DMS 273 (cell line): ENCODE measurements around the gene VMP1.
A peak's percentile ranks its signal among the peaks of the same experiment; 100 is the strongest.

Experiments
- DNase-seq: peaks from one replicate; lab custom pipeline; 2025; ENCODE audit not compliant: unreplicated experiment; lab: John Stamatoyannopoulos, UW

VMP1 gene

GRCh38 chr17:59707971-59708430 is 547 bp downstream of the VMP1 start:
- DNase-seq, result peak; percentile 70

DNA sequence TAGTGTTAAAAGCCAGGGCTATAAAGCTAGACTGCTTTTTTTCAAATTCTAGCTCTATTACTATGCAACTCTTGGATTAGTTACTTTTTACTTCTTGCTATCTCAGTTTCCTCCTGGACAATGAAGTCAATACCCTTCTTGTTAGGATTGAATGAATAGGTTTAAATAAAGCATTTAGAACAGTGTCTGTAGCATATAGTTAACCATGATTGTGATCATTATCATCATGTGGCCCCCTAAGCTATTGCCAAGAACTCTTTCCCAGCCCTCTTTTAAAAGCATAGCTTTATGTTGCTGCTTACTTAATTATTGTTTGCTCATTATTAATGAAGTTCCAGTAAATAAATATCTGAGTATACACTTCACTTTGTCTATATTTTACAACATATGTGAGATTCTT is 4.5 kb downstream of the VMP1 start:
- DNase-seq, result no peak

DNA sequence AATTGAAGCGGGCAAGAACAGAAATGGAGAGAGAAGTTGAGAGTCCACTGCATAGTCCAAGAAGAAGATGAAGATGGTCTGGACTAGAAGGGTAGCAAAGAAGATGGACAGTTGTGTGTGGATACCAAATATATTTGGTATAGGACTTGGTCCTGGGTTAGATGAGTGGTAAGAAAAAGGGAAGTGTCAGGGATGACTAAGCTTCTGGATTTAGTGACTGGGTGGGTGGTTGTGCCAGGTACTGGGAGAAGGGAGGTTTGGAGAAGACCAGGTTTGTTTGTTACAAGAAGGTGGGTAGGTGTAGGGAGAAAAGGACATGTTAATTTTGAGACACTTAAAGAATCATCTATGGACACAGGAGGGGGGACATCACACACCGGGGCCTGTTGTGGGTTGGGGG is 5.4 kb downstream of the VMP1 start:
- no peak for DNase-seq

DNA sequence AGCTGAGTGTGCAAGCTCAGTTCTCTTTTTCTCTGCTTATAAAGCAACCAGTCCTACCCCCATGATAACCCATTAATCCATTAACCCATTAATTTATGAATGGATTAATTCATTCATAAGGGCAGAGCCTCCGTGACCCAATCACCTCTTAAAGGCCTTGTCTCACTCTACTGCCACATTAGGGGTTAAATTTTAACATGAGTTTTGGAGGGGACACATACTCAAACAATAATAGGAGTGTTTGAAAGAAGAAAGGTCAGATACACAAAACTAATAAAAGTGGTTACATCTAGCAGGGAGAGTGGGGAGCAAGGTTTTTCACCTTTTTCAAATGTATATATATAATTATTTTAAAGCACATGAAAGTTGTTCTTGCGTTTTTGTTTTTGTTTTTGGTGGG is 6.8 kb downstream of the VMP1 start:
- DNase-seq, result no peak

- no peak for DNase-seq
Observed at GRCh38 chr17:59716427-59716826, 9.0 kb downstream of the VMP1 start.

GRCh38 chr17:59719526-59719925 is 12.1 kb downstream of the VMP1 start:
- DNase-seq, result no peak

GRCh38 chr17:59722623-59723022 is 15.2 kb downstream of the VMP1 start:
- DNase-seq, result no peak

DNA sequence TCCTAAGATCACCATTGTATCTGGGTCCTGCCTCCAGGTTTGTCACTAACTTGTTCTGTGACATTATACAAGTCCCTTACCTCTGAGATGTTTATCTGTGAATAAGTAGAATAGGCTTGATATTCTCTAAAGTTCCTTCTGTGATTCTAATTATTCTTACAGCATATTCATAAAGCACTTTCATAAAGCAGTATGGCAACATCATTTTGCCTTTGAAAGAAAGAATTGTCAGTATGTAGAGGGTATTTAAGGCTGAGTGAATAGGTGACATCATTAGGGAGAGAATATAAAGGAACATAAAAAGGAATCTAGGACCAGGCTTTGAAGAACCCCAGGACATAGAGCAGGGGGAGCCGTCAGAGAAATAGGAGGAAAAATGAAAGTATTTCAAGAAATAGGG is 15.6 kb downstream of the VMP1 start:
- DNase-seq, result no peak

DNA sequence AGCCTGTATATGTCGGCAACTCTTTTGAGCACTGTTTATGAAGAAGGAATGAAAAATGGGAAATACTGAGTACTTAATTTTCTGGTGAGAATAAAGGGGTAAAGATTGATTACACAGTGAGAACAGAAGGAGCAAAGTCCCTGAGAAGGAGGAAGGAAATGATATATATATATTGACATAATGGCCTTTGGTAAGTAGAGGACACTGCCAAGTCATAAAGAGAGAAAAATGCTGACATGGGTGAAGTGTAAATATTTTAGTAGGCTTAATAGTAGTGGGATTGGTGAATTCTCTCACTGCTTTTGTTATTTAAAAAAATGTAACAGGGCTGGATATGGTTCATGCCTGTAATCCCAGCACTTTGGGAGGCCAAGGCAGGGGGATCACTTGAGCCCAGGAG is 16.2 kb downstream of the VMP1 start:
- no peak for DNase-seq

DNA sequence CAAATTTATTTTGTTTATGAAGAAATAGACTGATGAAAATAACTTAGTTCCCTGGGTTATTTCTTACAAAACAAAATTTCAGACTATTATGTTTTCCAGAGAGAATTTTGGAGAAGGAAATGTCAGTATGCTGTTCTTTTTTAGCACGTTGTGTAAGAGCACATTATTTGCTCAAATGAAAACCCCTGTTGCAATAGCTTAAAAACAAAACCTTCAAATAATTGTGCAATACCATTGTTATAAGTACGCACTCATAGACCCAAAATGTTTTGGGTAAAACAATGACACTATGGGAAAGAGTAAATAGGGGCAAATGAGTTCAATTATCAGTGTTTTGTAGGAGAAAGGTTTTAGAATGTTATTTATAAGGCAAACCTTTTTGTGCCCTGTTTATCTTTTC is 18.2 kb downstream of the VMP1 start:
- no peak for DNase-seq

DNA sequence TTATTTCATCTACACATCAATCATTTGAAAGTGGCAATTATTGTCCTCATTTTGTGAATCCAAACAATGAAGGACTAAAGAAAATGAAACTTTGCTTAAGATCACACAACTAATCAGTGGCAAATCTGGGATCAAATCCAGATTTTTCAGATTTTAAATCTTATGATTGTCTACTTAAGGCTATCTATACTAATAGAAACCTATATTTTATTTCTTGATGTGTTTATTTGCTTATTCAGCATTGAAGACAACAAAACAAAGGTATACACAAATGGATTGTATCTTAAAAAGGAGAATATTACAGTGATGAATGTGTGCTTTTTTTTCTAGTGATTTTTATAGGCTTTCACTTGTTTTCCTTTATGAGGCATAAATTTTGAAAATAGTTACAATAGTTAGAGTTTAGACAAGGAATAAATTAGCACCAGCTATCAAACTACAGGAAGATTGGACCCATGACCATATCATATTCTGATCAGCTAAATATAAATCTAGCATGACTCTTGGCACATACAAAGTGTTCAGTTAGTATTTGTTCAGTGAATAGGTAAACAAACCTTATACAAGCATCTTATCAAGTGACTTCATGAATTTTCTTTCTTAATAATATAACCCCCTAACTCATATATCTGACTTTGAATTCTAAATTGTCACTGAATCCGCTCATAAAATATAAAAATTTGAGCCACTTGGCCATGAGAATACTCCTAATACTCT is 20.5 kb downstream of the VMP1 start:
- DNase-seq, result no peak

DNA sequence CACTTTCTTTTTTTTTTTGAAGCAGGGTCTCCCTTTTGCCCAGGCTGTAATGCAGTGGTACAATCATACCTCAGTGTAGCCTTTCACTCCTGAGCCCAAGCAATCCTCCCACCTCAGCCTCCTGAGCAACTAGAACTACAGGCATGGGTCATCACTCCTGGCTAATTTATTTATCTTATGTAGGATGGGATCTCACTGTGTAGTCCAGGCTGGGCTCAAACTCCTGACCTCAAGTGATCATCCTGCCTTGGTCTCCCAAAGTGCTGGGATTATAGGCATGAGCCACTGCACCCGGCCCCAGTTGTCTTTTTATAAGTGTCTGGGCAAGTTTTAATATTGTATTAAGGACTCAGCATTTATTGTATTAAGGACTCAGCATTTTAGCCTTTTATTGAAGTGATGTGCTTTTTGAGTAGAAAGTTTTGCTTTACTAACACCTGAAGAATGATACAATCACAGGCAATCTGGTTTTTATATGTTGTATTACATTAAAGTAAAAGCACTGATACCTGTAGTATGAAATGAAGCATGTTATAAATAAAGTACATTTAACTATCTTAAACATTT is 22.9 kb downstream of the VMP1 start:
- DNase-seq, result no peak

- DNase-seq, result no peak
Observed at GRCh38 chr17:59733697-59734096, 26.2 kb downstream of the VMP1 start.

DNA sequence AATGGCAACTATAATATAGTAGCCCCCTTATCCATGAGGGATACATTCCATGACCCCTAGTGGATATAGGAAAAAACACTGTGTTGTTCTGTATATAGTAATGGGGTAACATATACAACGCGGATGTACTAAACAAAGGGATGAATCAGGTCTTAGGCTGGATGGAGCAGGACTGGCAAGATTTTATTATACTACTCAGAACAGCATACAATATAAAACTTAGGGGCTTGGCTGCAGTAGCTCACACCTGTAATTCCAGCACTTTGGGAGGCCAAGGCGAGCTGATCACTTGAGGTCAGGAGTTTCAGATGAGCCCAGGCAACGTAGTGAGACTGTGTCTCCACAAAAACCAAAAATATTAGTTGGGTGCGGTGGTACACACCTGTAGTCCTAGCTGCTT is 26.8 kb downstream of the VMP1 start:
- no peak for DNase-seq

DNA sequence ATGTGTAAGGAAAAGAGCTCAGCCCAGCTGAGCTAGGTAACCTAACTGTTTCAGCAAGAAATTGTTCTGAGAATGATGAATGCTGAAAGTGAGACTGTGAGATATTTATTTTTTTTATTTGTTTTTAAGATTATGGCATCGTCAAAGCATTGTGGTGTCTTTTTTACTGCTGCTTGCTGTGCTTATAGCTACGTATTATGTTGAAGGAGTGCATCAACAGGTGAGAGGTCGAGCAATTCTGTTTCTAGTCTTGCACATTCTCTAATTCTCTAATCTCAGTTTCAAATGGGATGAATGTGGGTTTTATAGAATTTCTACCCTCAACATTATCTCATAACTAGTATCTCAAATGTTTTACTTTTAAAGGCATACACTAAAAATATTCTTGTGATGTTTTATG is 29.9 kb downstream of the VMP1 start:
- no peak for DNase-seq

DNA sequence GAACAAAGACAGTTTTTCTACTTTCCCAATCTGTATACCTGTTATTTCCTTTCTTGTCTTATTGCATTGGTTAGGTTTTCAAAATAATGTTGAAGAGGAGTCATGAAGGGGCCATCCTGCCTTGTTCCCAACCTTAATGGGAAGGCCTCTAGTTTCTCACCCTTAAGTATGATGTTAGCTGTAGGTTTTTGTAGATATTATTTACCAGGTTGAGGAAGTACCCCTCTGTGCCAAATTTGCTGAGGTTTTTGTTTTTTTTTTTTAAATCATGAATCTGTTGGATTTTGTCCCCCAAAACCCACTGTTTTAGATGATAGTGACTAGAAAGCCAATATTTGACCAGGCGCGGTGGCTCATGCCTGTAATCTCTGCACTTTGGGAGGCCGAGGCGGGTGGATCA is 36.4 kb downstream of the VMP1 start:
- DNase-seq, result no peak

GRCh38 chr17:59745040-59745439 is 37.6 kb downstream of the VMP1 start:
- DNase-seq, result no peak

GRCh38 chr17:59746849-59747445 is 39.5 kb downstream of the VMP1 start:
- DNase-seq, result peak; percentile 61

DNA sequence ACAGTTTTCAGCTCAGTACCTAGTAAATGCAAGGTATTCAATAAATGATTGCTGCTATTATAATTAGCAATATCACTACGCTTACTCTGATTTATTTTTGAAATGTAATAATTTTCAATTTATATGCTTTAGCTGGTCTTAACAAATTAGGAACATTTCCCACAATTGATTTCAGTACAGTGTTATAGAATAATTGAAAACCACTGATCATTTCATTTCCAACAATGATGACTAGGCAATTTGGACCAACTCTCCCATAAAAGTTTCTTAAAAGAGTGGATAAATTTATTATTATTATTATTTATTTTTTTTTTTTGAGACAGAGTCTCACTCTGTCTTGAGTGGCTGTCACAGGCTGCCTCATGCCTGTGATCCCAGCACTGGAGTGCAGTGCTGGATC is 41.1 kb downstream of the VMP1 start:
- no peak for DNase-seq

DNA sequence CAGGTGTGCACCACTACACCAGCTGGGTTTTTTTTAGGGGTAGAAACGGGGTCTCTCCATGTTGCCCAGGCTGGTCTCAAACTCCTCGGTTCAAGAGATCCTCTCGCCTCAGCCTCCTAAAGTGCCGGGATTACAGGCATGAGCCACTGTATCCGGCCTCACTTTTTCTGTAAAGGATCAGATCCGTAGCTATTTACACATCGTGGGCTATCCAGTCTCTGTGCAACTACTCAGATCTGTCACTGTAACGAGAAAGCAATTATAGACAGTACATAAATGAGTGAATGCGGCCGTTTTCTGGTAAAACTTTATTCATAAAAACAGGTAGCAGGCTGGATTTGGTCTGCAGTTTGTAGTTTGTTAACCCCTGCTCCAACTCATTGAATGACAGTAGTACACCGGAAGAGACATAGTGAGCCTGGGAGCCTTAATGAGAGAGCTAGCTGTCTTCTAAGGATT is 44.5 kb downstream of the VMP1 start:
- no peak for DNase-seq

DNA sequence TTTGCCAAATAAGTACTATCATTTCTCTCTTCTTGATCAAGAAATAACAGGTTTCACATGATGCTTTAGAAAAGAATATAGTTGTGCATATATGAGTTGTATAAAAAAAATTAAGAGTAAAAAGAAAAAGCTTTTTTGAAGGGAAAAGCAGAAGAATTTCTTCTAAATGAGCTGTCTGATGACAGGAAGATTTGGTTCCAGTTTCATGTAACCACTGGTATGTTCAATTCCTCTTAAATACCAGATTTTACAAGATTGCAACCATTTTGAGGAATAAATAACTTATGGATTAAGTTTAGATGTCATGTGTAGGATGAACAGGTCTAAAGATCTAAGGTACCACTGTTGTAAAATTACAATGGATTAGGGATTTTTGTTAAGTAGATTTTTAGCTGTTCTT is 45.0 kb downstream of the VMP1 start:
- no peak for DNase-seq

GRCh38 chr17:59752922-59753321 is 45.5 kb downstream of the VMP1 start:
- DNase-seq, result no peak
